Measurements from ENCODE around the gene SBNO1.
"Not testable (repeated sequence)": the region's sequence is repeated elsewhere in the genome, so short reads cannot be mapped to it uniquely, and the experiment has no call there.

SBNO1 gene

DNA sequence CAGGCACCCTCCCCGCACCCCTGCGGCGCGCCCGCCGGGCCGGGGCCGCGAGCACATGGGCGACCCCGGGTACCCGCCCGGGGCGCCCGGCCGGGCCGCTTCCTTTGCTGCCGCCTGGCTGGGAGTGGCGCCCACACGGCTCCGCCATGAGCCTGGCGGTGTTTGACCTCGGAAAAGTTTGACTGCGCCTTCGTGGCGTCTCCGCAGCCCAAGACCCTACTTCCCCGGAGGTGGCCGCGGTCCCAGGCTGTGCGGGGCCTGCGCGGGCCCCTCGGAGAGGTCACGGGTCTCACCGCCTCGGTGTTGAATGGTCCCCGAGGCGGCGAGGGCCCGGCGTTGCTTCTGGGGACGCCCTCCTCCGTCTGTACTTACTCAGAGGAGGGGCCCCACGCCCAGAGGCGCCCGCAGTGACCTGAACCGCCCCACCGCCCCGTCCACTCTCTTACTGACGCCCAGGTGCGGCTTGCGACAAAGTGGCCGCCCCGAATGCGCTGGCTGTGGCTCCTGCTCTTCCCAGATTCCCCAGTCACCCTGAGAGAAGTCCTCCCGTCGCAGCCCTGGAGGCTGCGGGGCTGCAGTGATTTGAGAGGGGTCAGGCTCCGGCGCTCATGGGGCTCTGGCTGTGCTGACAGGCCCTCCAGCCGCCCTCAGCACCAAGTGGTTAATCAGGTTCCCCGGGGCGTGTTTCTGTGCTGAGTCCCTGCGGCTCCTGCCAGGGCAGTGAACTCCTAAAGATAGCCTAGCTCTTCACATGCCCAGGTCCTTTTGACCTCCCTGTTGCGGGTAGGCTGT is 25.1 kb upstream of the SBNO1 start:
- no peaks in the 10 kb centered on the region for H3K9me3 ChIP-seq (ENCODE audit: control insufficient read depth, low read length)
- peaks cover 10% of the 10 kb centered on the region for H3K36me3 ChIP-seq (ENCODE audit: control insufficient read depth, insufficient read depth, low read length)
- peaks cover 18% of the 10 kb centered on the region for H3K4me1 ChIP-seq (ENCODE audit: control insufficient read depth, insufficient read depth, low read length, poor library complexity, severe bottlenecking)
- peak in 1 of 3 donors; percentile 5 for DNase-seq
- peak overlapping the region; percentile 55 for H3K4me3 ChIP-seq (ENCODE audit: insufficient read depth, low read depth, low read length, poor library complexity, severe bottlenecking)
- no peaks in the 10 kb centered on the region for H3K27me3 ChIP-seq (replicated peaks; ENCODE audit: control insufficient read depth, insufficient read depth, low read length, poor library complexity, severe bottlenecking)
- peak overlapping the region; percentile 65 for H3K27ac ChIP-seq (ENCODE audit: insufficient read depth, low read length, poor library complexity, severe bottlenecking)

DNA sequence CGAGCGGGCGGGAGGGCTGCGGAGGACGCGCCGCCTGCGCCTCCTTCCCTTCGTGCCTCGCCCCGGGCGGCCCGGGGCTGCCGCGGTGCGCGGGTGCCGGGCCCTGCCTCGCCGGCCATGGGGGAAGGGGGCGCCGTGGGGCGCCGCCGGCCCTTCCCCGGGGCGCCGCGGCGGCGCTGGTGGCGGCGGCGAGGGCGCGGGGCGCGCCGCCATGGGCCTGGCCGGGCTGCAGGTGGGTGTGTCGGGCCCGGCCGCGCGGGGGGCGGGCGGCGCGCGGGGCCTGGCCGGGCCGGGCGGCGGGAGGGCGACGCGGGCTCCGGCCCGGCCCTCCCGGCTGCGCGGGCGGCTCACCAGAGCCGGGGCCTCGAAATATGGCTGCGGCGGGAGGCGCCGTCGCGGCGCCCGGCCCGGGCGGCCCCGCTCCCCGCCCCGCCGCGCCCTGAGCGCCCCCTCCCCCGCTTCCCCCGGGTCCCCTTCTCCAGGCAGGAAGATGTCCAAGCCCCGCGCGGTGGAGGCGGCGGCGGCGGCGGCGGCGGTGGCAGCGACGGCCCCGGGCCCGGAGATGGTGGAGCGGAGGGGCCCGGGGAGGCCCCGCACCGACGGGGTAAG is 24.4 kb upstream of the SBNO1 start:
- no peak overlapping the region for H3K27ac ChIP-seq (ENCODE audit: insufficient read depth, low read length, poor library complexity, severe bottlenecking)

DNA sequence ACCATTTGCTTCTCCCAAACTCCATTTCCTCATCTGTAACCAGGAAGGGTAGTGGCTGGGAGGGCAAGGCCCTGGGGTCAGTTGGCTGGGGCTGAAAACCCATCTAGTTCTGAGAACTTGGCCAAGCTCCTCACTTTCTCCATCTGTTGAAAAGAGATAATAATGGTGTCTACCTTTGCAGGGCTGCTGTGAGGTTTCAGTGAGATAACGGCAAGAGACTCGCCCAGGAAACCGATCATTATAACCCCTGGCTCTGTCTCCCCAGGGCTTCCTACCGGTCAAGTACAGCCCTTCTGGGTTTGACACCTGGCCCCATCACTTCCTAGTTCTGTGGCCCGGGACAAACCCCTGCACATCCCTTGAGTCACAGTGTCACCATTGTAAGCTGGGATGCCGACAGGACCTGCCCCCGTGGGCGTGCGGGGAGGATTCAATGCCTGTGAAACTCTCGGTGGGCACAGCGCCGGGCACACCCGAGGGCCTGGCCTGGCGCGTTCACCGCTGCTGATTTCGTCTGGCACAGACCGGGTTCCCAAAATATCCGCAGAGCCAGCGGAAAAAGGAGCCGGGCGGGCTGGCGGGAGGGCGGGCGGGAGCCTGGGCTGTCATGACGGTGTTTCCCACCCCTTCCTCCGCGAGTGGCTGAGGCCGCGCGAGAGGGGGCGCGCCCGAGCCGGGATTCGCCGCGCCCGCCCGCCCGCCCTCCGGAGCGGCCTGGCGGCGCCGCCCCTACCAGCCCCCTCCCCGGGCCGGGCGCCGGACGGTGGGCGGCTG is 23.7 kb upstream of the SBNO1 start:
- H3K27me3 ChIP-seq (replicated peaks; ENCODE audit: control insufficient read depth, insufficient read depth, low read length, poor library complexity, severe bottlenecking): no peaks in the 10 kb centered on the region
- H3K9me3 ChIP-seq (ENCODE audit: control insufficient read depth, low read length): no peaks in the 10 kb centered on the region
- peaks cover 27% of the 10 kb centered on the region for H3K4me1 ChIP-seq (ENCODE audit: control insufficient read depth, insufficient read depth, low read length, poor library complexity, severe bottlenecking)
- peaks cover 7% of the 10 kb centered on the region for H3K36me3 ChIP-seq (ENCODE audit: control insufficient read depth, insufficient read depth, low read length)
- peak; percentile 60 to 73 (median 70) for DNase-seq
- peak overlapping the region; percentile 73 for H3K27ac ChIP-seq (ENCODE audit: insufficient read depth, low read length, poor library complexity, severe bottlenecking)
- H3K4me3 ChIP-seq (ENCODE audit: insufficient read depth, low read depth, low read length, poor library complexity, severe bottlenecking): peak overlapping the region; percentile 65

More for the DNA sequence above, 24.4 kb upstream of the SBNO1 start:
- Histone ChIP-seq H3K4me3 (ENCODE audit: insufficient read depth, low read depth, low read length, poor library complexity, severe bottlenecking) (no peak overlapping the region), H3K36me3 (ENCODE audit: control insufficient read depth, insufficient read depth, low read length) (peaks cover 8% of the 10 kb centered on the region), H3K4me1 (ENCODE audit: control insufficient read depth, insufficient read depth, low read length, poor library complexity, severe bottlenecking) (peaks cover 23% of the 10 kb centered on the region), H3K27me3 (replicated peaks; ENCODE audit: control insufficient read depth, insufficient read depth, low read length, poor library complexity, severe bottlenecking) (no peaks in the 10 kb centered on the region), H3K9me3 (ENCODE audit: control insufficient read depth, low read length) (no peaks in the 10 kb centered on the region)
- DNase-seq: no peak

DNA sequence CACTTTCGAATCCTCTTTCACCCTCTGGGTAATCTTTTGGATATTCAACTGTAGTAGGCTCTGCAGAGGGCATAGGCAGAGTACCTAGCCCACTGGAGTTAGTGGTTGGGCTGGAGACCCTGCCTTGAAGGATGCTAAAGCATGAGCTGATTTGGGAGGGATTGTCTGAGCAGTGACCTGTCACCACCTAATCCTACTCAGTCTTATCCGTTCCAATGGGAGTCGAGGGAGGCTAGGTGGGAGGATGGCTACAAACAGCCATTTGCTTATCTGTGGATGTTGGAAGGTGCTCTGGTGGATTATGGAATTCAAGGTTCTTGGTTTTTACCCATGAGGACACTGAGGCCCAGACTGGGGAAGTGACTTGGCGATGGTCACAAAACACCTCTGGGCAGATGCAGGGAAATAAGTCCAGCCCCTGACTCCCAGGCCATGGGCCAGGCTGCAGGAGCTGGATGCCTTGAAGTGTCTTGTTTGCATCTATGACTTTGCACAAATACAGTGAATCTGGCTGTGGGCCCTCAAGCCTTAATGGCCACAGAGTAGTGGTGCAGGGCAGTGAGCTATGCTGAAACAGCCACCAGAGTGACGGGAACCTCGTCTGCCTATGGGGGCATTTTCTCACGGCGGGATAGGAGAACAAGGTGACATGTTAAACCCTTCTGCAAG is 23.0 kb upstream of the SBNO1 start:
- no peak for DNase-seq
- peaks cover 4% of the 10 kb centered on the region for H3K36me3 ChIP-seq (ENCODE audit: control insufficient read depth, insufficient read depth, low read length)
- H3K27ac ChIP-seq (ENCODE audit: insufficient read depth, low read length, poor library complexity, severe bottlenecking): peak overlapping the region; percentile 73
- H3K4me1 ChIP-seq (ENCODE audit: control insufficient read depth, insufficient read depth, low read length, poor library complexity, severe bottlenecking): peaks cover 27% of the 10 kb centered on the region
- peak overlapping the region; percentile 65 for H3K4me3 ChIP-seq (ENCODE audit: insufficient read depth, low read depth, low read length, poor library complexity, severe bottlenecking)
- no peaks in the 10 kb centered on the region for H3K27me3 ChIP-seq (replicated peaks; ENCODE audit: control insufficient read depth, insufficient read depth, low read length, poor library complexity, severe bottlenecking)
- no peaks in the 10 kb centered on the region for H3K9me3 ChIP-seq (ENCODE audit: control insufficient read depth, low read length)

DNA sequence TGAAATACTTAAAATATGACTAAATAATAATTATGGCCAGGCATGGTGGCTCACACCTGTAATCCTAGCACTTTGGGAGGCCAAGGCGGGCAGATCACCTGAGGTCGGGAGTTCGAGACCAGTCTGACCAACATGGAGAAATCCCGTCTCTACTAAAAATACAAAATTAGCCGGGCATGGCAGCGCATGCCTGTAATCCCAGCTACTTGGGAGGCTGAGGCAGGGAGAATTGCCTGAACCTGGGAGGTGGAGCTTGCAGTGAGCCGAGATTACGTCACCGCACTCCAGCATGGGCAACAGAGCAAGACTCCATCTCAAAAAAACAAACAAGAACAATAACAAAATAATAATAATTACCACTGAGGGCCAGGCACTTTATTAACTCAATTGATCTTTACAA is 20.9 kb upstream of the SBNO1 start:
- not testable (repeated sequence) for H3K9me3 ChIP-seq (ENCODE audit: control insufficient read depth, low read length); H3K4me3 ChIP-seq (ENCODE audit: insufficient read depth, low read depth, low read length, poor library complexity, severe bottlenecking); H3K27me3 ChIP-seq (replicated peaks; ENCODE audit: control insufficient read depth, insufficient read depth, low read length, poor library complexity, severe bottlenecking); H3K36me3 ChIP-seq (ENCODE audit: control insufficient read depth, insufficient read depth, low read length); H3K27ac ChIP-seq (ENCODE audit: insufficient read depth, low read length, poor library complexity, severe bottlenecking); DNase-seq
- H3K4me1 ChIP-seq (ENCODE audit: control insufficient read depth, insufficient read depth, low read length, poor library complexity, severe bottlenecking): peaks cover 27% of the 10 kb centered on the region

DNA sequence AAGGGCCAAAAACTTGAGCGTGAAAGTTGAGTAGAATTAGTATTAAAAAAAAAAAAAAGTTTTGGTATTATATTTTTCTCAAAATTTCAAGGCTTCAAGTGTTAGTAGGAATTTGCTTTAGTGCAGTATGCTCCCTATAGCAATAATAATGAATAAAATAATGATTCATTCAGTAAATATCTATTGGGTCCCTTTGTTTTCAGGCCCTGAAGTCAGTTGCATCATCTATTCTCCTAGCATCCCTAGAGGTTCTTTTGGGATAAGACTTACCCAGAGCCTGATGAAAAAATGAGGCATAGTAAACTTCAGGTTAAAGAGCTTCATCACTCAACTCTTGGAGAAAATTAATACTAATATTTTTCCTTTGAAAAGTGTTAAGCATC is 20.3 kb upstream of the SBNO1 start:
- H3K9me3 ChIP-seq (ENCODE audit: control insufficient read depth, low read length): no peaks in the 10 kb centered on the region
- H3K36me3 ChIP-seq (ENCODE audit: control insufficient read depth, insufficient read depth, low read length): no peaks in the 10 kb centered on the region
- no peaks in the 10 kb centered on the region for H3K27me3 ChIP-seq (replicated peaks; ENCODE audit: control insufficient read depth, insufficient read depth, low read length, poor library complexity, severe bottlenecking)
- no peak for DNase-seq
- no peak overlapping the region for H3K27ac ChIP-seq (ENCODE audit: insufficient read depth, low read length, poor library complexity, severe bottlenecking)
- peak overlapping the region; percentile 99 for H3K4me3 ChIP-seq (ENCODE audit: insufficient read depth, low read depth, low read length, poor library complexity, severe bottlenecking)
- peaks cover 22% of the 10 kb centered on the region for H3K4me1 ChIP-seq (ENCODE audit: control insufficient read depth, insufficient read depth, low read length, poor library complexity, severe bottlenecking)

DNA sequence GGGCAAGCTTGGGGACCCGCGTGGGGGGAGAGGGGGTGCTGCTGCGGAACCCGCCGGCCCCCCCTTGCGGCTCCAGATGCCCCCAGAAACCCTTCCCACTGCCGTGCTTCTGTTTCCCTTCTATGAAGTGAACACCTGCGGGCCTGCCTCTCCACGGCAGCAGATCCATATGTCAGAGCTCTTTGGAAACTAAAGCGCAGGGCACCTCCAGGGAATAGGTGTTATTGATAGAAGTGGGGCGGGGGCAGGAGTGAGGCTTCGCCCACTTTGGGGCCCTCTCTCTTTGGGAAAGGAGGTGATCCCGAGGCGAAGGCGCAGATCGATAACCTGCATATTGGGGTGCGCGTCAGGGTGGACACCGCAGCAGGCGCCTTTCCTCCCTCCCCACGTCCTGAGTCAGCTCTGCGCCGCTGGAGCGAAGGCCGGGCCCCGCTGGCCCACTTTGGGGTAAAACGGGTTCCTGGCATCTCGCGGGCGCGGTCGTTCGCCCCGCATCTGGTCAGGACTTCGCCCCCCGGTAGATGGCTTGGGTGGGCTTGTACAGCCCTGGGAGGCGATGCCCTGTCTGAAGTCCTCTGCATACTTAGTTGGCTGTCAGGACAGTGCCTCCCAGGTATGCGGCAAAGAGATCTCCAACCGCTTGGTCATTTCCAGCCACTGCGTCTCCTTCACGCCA is 19.8 kb upstream of the SBNO1 start:
- no peaks in the 10 kb centered on the region for H3K27me3 ChIP-seq (replicated peaks; ENCODE audit: control insufficient read depth, insufficient read depth, low read length, poor library complexity, severe bottlenecking)
- DNase-seq: no peak
- H3K4me3 ChIP-seq (ENCODE audit: insufficient read depth, low read depth, low read length, poor library complexity, severe bottlenecking): peak overlapping the region; percentile 99
- peak overlapping the region; percentile 51 for H3K27ac ChIP-seq (ENCODE audit: insufficient read depth, low read length, poor library complexity, severe bottlenecking)
- H3K4me1 ChIP-seq (ENCODE audit: control insufficient read depth, insufficient read depth, low read length, poor library complexity, severe bottlenecking): peaks cover 18% of the 10 kb centered on the region
- no peaks in the 10 kb centered on the region for H3K36me3 ChIP-seq (ENCODE audit: control insufficient read depth, insufficient read depth, low read length)
- no peaks in the 10 kb centered on the region for H3K9me3 ChIP-seq (ENCODE audit: control insufficient read depth, low read length)

DNA sequence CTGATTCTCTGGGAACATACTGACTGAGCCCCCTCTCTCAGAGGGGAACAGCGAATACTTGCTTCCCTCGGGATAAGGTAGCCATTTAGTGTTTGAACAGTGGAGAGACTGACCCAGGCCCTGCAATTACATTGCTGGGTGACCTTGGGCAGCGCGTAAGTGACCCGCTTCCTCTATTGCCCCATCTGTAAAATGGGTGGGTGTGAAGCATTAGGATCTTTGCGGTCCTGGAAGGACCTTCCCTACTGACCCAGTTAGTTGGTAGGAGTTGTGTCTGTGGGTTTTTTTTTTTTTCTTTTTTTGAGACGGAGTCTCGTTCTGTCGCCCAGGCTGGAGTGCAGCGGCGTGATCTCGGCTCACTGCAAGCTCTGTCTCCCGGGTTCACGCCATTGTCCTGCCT is 18.0 kb upstream of the SBNO1 start:
- H3K9me3 ChIP-seq (ENCODE audit: control insufficient read depth, low read length): no peaks in the 10 kb centered on the region
- no peak for DNase-seq
- H3K27me3 ChIP-seq (replicated peaks; ENCODE audit: control insufficient read depth, insufficient read depth, low read length, poor library complexity, severe bottlenecking): no peaks in the 10 kb centered on the region
- H3K36me3 ChIP-seq (ENCODE audit: control insufficient read depth, insufficient read depth, low read length): no peaks in the 10 kb centered on the region
- H3K4me3 ChIP-seq (ENCODE audit: insufficient read depth, low read depth, low read length, poor library complexity, severe bottlenecking): no peak overlapping the region
- H3K4me1 ChIP-seq (ENCODE audit: control insufficient read depth, insufficient read depth, low read length, poor library complexity, severe bottlenecking): peaks cover 13% of the 10 kb centered on the region
- H3K27ac ChIP-seq (ENCODE audit: insufficient read depth, low read length, poor library complexity, severe bottlenecking): no peak overlapping the region

DNA sequence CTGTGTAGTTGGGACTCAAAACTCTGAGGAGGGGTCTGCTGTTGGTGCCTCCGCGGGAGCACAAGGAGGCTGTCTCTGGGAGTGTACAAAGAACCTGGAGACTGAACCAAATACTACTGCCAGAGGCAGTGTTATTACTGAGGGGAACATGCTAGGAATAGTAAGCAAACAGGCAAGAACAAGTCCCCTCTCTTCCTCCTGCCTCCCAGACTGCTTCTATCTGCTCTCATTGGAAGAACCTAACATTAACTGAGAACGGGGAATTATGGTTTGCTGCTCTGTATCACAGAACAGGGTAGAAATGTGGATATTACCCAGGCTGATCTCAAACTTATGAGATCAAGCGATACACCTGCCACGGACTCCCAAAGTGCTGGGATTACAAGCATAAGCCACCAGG is 14.7 kb upstream of the SBNO1 start:
- Histone ChIP-seq H3K4me3 (ENCODE audit: insufficient read depth, low read depth, low read length, poor library complexity, severe bottlenecking) (no peak overlapping the region), H3K4me1 (ENCODE audit: control insufficient read depth, insufficient read depth, low read length, poor library complexity, severe bottlenecking) (peaks cover 5% of the 10 kb centered on the region), H3K36me3 (ENCODE audit: control insufficient read depth, insufficient read depth, low read length) (no peaks in the 10 kb centered on the region), H3K9me3 (ENCODE audit: control insufficient read depth, low read length) (no peaks in the 10 kb centered on the region), H3K27ac (ENCODE audit: insufficient read depth, low read length, poor library complexity, severe bottlenecking) (no peak overlapping the region), H3K27me3 (replicated peaks; ENCODE audit: control insufficient read depth, insufficient read depth, low read length, poor library complexity, severe bottlenecking) (no peaks in the 10 kb centered on the region)
- no peak for DNase-seq

Measured in effector memory CD4-positive, alpha-beta T cell (primary cell).